RPMI7951 (cell line): ENCODE results near the gene WHRN. TPM values are rescaled to one million over a fixed set of nuclear protein-coding genes. Genes with fewer than 3 reads are reported as not detected.
A peak's percentile ranks its signal among the peaks of the same experiment; 100 is the strongest.

Experiments
- DNase-seq: peaks from one replicate; pipeline ENCODE4 v3.0.0-alpha.2; 2012; ENCODE audit warnings: low read depth
- total RNA-seq: library from RNA; depleted of rRNA; stranded (reverse); fragments of >200 nt; shearing (Covaris generic); gene quantifications from 2 replicates; pipeline ENCODE4 v1.2.3, GENCODE V29; 2014; rRNA removed

WHRN gene
- total RNA-seq, result 1.4 and 1.7 TPM in 2 replicates

DNA sequence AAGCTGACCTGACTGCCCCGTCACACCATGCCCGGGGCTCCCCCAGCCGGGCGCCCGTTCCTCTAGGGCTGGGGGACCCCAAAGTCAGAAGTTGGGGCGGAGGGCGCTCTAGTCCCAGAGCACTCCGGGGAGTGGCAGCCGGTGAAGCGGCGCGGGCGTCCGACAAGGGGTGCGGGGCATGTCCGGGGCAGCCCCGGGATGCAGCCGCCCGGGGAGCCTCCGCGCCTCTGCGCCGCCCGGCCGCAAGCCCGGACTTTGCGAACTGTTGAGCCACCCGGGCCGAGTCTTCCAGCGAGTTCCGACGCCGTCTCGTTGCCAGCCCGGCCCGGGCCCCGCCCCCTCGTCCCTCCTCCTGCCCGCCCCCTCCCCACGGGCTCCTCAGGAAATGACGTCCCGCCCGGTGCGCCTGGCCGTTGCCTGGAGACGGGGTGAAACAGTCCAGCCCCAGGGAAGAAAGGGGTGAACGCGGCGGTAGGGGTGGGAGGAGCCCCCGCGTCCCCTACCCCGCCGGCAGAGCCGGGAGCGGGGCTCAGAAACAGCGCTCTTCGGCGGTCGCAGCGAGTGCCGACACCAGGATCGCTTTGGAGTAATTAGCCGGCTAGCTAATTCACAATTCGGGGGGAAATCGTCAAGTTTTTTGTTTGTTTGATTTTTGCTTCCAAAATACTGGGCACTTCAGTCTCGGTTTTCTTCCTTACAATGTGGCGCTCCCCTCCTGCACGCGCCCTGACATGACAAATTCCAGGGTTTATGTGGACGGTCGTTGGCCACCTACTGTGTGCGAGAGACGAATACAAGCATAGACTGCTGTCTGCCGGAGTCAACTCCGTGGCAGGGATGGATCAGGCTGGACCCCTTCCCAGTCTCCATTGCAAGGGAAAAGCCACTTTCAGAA lies at the start of gene WHRN:
Gene WHRN, minus strand, starts transcription at position 287 of the 895 bp plus-strand sequence. CDS start 672 bp downstream, outside the sequence.
- DNase-seq, result peak; percentile 90

DNA sequence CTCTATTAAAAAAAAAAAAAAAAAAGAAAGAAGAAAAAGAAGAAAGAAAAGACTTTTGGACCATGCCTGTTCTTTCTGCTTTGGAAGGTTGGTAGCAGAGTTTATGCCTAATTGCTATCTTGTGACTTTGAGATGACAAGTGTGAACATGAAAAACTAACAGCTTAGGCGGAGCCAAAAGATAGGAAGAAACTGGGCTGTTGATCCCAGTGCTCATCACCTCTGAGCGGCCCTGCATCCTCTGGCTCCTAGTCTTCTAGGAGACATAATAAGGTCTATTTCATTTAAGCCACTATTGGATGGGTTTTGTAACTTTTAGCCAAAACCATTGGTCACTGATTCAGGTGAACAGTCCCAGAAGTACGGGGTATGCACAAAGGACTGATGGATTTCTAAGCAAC lies 47.9 kb upstream of the WHRN start:
- DNase-seq, result no peak

DNA sequence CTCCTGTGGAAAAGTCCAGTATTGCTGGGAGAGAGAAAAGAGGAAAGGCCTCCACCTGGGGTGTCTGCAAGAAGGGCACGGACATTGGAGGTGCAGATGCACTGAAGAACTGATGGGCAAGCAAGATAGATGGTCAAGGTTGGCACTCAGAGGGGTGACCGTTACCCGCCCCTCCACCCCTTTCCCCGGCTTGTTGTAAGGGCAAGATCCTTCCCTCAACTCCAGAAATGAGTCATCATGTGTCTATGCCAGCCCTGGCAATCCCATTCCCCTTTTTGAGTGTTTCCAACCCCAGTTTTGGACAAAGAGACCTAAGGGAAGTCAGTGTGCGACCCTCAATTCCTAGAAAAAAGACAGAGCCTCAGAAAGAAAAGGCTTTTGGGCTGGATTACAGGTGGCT lies 47.4 kb upstream of the WHRN start:
- DNase-seq, result peak; percentile 39

DNA sequence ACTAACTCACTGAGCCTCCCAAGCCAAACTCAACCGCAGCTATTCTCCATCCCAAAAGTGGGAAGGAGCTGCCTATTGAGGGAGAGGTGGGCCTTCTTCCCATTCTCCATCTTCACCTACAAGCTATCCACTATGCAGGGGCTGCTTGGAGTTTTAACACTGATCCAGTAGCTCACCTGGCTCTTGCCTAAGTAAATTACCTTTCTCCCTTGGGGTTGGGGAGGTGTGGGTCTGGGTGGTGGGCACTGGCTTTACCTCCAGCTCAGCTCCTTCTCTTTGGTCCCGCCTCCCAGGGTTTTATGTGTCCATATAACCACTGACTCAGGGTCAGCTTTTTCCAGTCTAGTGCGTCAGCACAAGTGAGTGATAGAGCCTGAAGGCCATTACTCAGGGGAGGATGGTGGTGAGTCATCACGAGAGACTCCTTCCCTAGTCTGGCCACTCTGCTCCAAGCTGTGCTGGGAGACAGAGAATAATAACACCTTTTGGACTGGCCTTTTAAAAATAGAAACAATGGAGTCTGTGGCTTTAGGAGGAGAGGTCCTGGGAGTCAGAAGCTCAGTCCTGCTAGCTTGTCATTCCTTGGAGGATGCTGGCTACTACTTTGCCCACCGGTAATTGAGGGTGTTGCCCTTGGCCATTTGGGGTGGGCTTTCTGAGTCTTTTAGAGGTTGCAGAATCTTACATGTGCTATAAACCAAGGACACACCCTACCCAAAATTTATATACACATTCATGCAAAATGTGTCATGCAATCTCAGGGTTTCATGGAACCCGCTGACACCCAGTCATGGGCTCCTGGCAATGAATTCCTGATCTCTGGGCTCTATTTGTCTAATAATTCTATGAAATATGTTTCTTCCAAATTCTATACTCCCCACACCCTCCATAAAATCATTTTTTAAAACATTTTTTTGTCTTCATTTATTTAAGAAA lies 46.7 kb upstream of the WHRN start:
- peak; percentile 98 for DNase-seq

DNA sequence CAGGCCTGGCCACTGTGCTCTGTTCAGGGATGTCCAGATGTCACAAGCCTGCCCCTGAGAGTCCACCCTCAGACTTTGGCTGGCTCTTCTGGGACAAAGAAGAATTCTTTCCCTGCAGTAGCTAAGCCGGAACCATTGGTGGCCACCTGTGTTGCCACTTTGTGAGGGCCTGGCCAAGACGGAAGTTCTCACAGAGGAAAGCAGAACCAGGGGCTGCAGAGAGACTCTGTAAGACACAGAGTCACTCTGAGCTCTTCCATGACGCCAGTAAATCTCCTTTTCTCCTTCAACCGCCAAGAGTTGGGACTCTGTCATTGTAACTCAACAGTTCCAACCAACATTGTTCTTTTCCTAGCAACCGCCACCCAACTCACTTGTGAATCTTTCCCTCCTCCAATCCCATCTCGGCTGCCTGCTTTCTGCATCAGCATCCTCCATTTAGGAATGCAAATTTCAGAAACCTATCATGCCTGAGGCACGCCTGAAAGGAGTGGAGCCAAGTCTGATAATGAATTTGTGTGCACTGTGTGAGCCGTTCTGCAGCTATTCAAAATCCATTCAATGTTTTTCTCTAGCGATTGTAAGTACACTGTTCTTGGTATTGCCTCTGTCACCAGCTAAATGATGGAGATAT lies 44.5 kb upstream of the WHRN start:
- DNase-seq, result no peak

DNA sequence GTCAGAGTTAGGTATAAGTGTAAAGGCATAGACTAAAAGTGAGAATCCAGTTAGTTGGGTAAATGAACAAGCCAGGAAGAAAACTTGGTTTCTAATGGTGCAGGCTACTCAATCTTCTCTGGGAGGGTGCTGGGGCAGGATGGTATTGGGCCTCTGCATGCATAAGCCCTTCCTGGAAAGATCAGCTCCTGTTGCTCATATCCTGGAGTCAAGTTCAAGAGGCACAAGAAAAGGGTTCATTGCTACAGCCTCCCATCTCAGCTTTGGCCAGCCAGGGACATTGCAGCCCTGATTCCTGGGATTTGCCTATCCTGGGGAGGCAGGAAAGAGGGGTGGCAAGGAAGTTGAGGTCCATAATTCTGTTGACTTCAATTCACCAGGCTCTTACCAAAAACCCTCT lies 41.6 kb upstream of the WHRN start:
- no peak for DNase-seq

DNA sequence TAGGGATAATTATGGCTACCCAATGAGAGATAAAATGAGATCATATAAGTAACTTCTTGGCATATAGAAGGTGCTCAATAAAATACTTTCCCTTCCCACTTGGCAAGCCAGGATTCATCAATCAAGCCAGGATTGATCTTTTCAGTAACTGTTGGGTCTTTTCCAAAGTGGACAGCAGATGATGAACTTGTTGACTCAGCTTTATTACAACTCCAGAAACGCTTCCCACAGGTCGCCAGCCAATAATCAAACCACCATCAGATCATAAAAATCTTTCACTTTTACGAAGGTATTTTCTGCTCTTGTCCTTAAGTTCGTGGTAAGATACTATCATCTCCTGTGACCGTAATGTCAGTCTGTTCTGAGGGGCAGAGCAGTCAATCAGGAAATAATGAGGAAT lies 39.8 kb upstream of the WHRN start:
- DNase-seq, result no peak

DNA sequence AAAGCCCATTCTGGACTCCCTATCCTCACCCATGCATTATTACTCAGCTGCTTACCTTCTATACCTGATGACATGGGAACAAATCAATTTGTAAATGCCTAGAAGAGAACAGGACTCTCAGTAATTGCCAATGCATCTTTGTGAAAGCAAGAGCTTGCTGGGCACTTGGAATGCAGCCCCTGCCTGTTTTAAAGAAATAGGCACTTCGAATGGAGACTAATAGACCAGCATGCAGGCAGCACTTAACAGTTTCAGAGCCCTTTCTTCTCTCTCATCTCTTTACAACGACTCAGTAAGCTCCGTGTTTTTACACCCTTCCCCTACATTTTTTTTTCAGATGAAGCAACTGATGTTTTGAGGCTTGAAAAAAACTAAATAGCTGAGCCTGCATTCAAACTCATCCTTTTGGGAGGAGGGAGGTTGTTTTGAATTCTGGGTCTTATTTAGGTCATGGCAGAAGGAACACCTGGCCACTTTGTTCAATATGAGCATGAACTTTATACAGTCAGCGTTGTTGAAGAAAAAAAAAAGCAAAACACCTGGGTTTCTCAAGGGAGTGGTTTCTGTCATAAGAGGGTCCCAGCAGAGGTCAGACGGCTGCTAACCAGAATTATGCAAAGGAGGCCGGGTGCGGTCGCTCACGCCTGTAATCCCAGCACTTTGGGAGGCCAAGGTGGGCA lies 34.6 kb upstream of the WHRN start:
- DNase-seq, result no peak

DNA sequence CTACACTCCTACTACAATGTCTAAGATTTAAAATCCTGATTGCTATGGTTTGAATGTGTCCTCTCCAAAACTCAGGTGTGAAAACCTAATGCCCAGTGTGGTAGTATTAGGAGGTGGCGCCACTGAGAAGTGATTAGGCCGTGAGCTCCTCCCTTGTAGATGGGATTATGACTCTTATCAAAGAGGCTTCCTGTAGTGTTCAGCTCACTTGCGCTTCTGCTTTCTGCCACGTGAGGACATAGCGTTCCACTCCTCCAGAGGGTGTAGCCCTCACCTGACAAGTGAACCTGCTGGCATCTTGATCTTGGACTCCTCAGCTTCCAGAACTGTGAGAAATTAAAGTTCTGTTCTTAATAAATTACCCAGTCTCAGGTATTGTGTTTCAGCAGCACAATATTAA lies 33.0 kb upstream of the WHRN start:
- no peak for DNase-seq

DNA sequence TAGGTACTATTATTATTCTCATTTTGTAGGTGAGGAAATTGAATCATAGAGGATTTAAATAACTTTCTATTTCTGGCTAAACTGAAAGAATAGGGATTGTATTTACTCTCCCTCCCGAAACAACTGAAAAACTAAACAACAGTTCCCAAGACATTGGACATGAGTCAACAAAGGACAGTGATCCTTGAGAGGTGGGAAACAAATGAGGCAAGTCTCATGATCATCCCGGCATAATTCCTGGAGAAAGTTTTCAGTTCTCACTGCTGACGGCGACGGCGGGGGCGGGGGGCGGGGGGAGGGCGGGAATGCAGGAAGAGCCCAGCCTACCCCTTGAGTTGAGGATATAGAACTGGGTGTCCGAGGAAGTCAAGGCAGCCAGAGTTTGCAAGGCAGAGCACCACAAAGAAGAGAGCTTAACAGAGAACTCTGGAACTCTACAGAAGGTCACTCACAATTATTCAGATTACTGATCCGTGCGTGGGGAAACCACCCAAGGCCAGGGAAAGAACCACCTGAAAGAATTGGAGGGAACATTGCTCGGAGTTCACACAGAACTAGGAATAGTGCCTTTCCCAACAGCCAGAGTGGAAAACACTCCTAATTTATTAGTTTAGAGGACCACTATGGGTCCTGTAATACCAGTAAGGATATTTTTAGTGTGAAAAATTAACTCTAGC lies 27.4 kb upstream of the WHRN start:
- no peak for DNase-seq

DNA sequence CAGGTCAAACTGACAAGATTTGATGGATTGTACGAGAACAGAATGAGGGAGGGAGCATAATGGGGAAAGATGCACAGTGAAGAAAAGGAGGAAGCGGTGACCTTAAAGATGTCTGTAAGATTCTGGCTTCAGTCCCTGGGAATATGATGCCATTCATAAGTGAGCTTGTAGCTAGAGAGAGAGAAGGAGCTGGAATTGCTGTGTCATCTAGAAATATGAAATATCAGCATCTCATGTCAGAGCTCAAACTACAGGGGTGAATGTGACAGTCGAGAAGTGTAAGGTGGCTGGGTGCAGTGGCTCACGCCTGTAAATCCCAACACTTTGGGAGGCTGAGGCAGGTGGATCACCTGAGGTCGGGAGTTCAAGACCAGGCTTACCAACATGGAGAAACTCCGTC lies 24.0 kb upstream of the WHRN start:
- no peak for DNase-seq

DNA sequence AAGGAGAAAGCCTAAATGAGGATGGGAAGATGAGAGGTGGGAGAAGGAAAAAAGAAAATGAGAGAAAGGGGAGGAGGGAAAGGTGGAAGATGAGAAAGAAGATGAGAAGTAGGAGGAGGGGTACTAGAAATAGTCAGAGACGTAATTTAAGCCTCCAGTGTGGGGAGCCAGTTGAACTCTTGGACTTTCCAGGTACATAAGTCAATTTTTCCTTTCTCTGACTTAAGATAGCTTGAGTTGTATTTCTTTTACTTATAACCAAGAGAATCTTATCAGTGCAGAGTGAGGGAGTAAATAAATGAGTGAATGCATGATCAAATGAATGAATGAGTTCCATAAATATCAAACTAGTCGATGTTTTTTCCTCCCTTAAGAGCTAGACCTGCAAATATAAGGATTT lies 21.5 kb upstream of the WHRN start:
- DNase-seq, result no peak

DNA sequence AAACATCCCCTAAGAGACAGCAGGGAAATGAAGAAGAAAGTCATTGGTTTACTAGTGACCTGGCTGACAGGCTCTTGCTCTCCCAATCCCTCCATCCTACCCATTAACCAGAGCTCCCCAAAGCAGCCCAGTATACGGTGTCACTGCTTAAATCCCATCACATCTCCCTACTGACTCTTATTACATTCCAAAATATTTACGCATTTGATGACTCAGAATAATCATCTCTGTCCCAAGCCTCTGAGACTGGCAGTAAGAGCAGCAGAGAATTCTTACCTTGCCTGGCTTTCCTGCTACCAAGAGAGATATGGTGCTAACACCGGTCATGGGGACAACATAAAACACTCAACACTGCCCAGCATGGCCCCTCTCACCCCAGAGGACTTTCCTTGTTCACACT lies 20.2 kb upstream of the WHRN start:
- peak; percentile 75 for DNase-seq

DNA sequence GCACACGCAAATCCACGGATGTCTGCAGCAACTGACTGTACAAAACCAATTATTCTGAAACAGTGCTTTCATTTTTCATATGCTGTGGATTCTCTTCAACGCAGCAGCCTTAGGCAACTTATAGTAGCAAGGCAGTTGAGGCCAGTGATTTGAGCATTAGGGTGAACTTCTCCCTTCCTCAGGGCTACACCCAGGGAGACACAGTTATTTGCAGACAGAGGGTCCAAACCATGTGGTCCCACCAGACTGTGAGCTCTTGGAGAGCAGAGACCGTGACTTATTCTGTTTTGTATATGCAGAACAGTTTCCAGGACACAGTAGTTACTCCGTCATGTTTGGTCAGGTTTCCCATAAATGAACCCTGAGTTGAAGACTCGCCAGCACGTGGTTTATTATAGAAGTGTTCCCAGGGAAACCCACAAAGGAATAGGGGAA lies 19.0 kb upstream of the WHRN start:
- peak; percentile 28 for DNase-seq

DNA sequence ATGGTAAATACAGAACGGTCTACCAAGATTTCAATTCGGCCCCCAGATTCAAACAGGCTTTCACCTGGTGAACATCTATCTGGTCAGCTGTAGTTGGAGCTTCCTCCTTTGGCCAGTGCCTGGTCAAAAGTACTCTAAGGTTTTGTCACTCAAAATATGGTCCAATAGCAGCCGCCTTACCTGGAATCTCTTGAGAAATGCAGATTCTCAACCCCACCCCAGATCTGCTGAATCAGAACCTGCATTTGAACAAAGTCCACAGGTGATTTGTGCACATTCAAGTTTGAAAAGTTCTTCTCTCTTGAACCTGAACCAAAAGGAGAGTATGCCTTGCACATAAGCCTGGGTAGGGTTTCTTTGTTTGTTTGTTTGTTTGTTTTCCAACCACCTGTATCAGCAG lies 17.6 kb upstream of the WHRN start:
- no peak for DNase-seq

DNA sequence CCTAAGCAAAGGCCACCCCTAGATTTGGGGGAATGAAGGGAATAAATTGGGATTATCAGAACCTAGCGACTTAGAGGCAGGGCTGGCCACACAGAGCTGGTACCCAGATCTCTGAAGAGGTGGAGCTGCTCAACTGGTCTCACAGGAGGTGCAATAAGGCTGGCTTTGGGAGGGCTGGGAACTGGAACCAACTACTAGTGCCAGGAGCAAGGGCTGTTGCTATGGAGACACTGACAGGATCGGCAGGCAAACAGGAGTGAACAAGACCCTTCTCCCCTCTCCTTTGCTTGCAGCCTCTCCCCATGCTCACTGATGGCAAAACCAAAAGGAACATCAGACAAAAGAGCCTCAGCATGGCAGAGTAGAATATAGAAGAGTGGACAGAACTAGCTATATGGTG lies 17.0 kb upstream of the WHRN start:
- no peak for DNase-seq

DNA sequence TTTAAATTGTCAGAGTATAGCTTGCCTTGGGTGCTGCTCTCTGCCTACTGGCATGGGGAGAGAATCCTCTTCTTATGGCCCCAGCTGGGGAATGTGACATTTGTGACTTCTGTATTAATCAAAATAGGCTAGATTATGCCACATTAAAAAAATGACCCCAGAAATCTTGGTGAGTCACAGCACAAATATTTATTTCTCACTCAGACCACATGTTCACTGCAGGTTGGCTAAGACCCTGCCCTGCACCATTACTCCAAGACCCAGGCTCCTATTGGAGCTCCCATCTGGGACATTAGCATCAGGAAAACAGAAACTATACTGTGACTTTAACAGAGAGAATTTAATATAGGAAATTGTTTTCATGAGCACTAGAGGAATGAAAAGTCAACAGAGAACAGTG lies 16.6 kb upstream of the WHRN start:
- peak; percentile 51 for DNase-seq

DNA sequence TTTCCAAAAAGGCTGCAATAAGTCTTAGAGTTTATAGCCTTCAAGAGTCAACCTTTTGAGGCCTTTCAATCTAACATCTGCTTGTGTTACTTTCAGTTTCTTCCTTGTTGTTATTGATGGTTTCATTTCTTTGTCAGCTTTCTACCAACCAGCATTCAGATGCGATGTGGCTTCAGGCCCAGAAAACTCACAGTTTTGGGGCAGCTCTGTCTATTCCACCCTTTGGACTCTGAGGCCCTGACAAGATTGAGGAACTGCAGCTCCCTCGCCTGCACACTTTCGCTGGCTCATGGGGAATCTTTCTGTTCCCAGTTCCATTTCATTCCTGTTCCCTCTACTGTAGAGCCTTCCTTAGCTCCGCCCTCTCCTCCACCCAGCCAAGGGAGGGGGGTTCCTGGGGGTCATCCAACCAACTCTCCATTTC lies 13.3 kb upstream of the WHRN start:
- DNase-seq, result no peak

DNA sequence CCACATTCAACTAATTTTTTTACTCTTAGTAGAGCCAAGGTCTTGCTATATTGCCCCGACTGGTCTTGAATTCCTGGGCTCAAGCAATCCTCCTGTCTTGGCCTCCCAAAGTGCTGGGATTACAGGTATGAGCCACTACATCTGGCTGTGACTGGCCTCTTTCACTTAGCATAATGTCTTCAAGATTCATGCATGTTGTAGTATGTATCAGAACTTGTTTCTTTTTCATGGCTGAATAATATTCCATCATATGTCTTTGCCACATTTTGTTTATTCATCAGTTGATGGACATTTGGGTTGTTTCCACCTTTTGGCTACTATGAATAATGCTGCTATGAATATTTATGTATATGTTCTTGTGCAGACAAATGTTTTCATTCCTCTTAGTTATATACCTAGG lies 12.8 kb upstream of the WHRN start:
- no peak for DNase-seq

DNA sequence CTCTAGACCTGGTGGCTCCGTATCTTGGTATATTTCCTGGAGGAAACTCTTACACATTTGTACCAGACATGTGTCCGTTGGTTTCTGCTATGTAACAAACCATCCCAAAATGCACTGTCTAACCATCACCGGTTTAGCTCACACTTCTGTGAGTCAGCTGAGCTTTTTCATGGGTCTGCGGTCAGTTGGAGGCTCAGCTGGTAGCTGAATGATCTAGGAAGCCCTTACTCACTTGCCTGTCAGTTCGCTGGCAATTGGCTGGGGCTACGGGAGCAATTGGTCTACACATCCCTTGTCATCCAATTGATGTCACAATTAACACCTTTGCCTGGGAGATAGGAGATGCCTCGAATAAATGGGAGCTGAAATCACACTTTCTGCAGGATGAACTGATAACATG lies 11.6 kb upstream of the WHRN start:
- DNase-seq, result peak; percentile 83

DNA sequence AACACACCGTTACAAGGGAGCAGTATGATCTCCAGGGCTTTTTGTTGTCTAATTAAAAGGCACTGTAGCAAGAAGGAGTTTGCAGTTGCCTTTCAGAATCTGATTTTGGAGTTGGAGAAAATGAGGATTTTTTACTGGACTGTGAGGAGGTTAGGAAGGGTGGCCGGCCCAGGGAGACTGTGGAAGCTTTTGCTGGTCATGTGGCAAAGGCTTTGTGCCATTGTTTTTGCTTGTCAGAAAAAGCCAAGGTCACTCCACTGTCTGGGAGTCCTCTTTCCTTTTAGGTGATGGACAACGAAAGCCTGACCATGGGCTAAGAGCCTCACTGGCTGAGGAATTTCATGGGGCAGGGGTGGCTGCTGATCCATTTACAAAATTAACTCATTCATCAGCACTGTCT lies 10.3 kb upstream of the WHRN start:
- DNase-seq, result no peak
